ENCODE measurements around the gene PRDX5.
A peak's percentile ranks its signal among the peaks of the same experiment; 100 is the strongest.

Gene PRDX5

DNA sequence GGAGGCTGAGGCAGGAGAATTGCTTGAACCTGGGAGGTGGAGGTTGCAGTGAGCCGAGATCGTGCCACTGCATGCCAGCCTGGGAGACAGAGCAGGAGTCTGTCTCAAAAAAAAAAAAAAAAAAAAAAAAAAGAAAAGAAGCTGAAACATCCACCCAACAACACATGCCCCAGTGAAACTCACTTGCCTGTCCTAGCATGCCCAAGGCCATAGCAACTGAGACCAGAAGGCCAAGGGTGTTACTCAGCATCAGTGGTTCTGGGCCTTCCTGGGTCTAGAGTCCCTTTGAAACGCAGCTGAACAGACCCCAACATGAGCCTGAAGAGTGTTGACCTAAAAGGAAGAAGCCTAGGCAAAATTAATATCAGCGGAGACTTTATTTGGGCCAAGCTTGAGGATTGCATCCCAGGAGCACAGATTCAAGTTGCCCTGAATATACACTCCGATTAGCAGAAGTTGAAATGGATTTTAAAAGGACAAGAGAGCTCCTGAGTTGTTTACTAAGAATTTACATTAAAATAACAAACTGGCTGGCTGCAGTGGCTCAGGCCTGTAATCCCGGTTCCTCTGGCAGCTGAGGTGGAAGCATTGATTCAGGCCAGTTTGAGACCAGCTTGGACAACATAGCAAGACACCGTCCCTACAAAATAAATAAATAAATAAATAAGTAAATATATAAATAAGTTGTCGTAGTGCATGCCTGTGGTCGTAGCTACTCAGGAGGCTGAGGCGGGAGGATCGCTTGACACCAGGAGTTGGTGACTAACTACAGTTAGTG is 7.0 kb downstream of the PRDX5 start:
- DNase-seq (ENCODE audit: low spot score), result no peak

DNA sequence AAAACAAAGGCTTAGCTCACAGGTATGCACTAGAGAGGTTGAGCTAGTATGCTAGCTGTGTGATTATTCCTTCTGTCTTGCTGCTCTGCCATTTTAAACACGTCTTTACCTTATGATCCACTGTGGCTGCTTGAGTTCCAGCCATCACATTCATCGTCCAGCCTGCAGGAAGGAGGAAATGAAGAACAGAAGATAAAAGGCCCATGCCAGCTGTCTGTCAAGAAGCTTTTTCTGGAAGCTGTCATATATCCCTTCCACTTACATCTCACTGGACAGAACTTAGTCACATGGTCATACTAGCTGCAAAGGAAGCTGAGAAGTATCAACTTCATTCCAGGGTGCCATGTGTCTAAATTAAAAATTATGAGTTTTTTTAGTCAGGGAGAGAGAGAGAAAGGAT is 9.5 kb downstream of the PRDX5 start:
- DNase-seq (ENCODE audit: low spot score), result no peak

DNA sequence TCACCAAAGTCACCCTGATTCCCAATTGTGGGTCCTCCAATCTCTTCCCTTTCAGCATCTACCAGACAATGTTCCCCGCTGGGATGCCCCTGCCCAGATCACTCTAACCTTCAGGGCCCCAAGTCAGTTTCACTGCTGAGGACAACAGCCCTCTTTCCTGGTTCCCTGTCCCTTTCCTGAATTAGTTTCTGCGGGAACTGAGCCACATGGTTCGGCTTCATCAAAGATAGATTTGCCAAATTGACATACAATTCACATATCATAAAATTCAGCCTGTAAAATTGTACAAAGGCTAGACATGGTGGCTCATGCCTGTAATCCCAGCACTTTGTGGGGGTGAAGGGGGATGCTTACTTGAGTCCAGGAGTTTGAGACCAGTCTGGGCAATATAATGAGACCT is 10.1 kb downstream of the PRDX5 start:
- DNase-seq (ENCODE audit: low spot score), result no peak

DNA sequence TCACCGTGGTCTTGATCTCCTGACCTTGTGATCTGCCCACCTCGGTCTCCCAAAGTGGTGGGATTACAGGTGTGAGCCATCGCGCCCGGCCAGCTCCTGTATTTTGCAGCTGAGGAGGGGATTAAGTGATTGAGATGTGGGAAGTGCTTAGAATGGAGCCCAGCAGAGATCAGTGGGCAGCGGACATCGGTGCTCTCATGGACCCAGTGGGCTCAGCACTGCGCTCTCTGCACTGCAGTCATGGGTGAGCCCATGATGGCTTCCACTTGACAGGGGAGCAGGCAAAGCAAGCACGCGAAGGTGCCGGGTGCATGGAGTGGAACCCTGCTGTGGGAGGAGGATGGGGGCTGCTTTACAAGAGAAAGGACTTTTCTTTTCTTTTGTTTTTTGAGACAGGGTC is 13.0 kb downstream of the PRDX5 start:
- no peak for DNase-seq (ENCODE audit: low spot score)

DNA sequence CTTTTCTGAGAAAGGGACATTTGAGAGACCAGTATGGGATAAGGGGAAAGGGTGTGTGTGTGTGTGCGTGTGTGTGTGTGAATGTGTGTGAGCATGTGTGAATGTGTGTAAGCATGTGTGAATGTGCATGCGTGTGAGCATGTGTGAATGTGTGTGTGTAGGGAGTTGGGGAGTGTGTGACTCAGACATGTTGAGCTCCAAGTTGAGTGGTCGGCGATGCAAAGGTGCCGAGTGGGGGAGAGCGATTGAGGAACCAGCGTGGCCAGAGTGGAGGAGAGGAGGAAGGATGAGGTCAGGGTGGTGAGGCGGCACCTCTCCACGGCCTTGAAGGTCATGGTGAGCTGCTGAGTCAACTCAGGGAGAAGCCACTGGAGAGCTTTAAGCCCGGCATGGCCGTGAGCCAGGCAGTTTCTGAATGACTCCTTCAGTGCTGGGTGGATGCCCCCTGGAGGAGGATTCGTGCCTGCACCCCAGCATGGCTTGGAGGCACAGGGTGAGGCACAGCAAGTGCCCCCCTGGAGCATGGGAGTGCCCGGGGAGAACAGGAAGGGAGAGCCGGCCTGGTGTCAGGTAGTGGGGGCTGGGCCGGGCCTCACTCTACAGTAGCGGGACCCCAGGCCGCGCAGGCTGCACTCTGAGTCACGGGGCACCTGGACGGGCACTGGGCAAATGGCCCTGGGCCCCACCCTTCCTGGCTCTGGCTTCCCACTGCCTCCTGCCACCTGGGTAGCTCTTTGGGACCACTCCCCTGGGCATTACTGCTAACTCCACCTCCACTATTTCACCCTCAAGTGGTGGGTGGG is 13.8 kb downstream of the PRDX5 start:
- DNase-seq (ENCODE audit: low spot score), result peak; percentile 93

DNA sequence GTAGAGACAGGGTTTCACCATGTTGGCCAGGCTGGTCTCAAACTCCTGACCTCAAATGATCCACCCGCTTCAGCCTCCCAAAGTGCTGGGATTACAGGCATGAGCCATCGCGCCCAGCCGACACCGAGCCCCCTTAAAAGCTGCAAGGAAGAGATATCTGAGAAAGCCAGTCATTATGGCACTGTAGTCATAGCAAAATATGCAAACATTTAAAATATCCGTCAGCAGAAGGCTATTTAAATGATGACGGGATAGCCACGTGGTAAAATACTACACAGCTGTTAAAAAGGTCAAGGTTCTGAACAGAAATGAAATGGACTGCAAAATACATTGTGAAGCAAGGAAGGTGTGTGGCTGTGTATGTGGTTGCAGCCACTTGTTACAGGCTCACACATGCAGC is 15.6 kb downstream of the PRDX5 start:
- no peak for DNase-seq (ENCODE audit: low spot score)

DNA sequence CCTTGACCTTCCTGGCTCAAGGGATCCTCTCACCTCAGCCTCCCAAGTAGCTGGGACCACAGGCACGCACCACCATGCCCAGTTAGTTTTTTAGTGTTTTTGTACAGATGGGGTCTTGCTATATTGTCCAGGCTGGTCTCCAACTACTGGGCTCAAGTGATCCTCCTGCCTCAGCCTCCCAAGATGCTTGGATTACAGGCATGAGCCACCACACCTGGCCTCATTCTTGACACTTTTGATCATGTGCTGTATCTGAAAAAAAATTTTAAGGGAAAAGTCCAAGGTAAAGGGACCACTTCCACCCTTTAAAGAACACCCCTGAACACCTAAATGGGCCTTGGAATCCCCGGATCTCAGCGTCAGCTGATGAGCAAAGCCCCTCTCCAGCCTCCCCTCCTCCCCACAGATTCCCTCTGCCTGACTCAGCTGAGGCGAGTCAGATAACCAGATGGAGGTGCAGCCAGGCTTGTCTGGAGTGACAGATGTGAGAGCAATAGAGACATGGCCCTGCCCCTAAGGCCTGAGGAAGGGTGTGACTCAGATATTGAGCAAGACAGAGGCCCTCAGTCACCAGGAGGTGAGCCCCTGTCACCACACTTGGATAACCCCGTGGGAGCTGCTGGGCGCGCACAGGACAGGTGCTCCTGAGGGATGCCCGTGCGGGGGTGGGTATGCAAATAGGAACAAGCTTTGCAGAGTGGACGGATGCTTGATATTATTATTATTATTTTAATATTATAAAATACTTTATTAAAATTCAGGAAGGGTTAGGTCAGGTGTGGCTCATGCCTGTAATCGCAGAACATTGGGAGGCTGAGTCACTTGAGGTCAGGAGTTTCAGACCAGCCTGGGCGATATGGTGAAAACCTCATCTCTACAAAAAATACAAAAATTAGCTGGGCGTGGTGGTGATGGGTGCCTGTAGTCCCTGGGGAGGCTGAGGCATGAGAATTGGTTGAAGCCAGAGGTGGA is 17.1 kb downstream of the PRDX5 start:
- peak; percentile 96 for DNase-seq (ENCODE audit: low spot score)

DNA sequence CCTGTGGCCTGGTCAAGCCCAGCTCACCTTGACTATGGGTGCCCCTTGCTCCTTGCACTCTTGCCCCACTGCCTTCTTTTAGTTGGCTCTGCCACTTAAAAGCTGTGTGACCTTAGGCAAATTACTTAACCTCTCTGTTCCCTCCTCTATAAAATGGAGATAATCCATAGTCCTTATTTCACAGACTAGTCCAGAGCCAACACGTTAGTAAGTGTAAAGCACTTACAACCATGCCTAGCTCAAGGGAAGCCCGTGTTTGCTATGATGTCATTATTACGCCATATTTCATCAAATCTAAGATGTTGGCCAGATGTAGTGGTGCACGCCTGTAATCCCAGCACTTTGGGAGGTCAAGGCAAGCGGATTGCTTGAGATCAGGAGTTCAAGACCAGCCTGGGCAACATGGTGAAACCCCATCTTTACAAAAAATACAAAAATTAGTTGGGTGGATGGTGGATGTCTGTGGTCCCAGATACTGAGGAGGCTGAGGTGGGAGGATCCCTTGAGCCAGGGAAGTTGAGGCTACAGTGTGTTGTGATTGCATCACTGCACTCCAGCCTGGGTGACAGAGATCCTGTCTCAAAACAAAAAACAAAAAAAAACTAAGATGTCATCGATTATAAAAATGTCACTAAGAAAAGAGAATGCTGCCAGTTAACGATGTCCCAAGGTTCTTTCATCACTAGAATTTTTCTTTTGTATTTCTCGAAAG is 19.8 kb downstream of the PRDX5 start:
- no peak for DNase-seq (ENCODE audit: low spot score)

DNA sequence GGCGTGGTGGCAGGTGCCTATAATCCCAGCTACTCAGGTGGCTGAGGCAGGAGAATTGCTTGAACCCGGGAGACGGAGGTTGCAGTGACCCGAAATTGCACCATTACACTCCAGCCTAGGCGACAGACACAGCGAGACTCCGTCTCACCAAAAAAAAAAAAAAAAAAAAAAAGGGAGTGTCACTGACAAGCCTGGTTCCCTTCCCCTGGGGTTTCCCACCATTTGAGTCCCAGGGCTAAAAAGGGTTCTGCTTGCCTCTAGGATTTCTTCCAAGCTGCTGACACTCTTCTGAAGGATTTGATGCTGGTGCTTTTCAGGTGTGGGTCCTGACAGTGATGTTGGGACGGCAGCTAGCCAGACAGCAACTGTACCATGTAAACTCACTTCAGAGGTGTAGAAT is 20.8 kb downstream of the PRDX5 start:
- DNase-seq (ENCODE audit: low spot score), result no peak

DNA sequence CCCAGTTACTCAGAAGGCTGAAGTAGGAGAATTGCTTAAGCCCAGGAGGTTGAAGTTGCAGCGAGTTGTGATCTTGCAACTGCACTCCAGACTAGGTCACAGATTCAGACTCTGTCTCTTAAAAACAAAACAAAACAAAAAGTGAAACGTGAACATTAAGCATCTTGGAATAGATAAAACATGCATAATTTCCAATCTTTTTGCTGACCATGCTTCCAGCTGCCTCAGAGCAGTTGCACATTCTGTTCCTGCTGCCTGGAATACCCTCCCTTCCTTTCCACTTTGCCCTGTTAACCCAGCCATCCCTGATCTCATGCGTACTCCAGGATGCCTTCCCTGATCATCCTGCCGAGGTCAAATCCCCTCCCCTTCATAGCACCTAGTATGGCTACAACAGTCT is 21.4 kb downstream of the PRDX5 start:
- DNase-seq (ENCODE audit: low spot score), result no peak

DNA sequence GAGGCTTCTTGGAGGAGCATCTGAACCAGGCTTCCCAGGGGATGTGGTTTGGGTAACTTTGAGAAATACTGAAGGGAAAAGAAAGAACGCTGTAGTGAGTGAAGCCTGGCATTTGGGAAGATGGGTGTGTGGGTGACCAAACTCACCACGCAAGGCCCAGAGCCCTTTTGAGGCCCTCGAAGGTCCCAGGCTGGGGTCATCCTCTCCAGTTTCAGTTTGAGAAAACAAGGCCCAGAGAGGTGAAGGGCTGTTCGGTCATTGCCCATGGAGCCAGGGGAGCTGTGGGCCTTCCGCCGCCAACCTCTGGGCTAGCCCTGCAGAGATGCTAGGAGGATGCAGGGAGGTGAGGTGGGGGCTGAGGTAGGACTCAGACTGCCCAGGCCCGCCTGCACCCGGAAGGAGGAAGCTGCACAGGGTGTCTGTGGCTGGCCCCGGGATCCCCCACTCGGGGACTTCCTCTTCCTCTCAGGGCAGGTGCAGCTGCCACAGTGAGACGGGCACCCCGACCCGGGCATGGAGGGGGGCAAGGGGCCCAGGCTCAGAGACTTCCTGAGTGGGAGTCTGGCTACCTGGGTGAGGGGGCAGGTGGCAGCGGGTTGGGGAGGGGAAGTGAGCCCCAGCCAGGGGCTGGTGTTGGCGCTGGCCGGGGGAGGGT is 22.0 kb downstream of the PRDX5 start, which contains the start of gene CCDC88B:
CCDC88B (plus strand) TSS at position 451 of the 655 bp plus-strand sequence; CDS start at position 514, 63 bp downstream.
- DNase-seq (ENCODE audit: low spot score), result no peak

DNA sequence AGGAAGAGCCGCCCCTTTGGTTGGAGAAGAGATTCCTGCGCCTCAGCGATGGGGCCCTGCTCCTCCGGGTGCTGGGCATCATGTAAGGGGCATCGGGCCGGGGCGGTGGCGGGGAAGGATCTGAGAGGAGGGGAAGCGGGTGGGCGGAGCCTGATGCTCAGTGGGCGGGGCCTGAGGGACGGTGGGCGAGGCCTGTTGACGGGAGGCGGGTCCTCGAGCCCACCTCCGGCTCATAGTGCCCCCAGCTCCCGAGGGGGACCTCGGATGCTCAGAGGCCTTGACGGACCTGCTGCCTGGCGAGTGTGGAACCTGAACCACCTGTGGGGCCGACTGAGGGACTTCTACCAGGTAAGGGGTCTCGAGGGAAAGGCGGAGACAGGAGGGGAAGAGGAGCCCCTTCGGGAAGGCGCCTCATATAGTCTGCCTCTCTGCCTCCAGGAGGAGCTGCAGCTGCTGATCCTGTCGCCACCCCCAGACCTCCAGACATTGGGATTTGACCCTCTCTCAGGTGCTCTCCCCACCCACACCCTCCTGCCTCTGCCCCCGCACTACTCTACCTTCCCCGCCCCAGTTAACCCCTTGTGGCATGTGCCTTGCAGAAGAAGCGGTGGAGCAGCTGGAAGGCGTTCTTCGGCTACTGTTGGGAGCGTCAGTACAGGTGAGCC is 22.9 kb downstream of the PRDX5 start:
- no peak for DNase-seq (ENCODE audit: low spot score)

DNA sequence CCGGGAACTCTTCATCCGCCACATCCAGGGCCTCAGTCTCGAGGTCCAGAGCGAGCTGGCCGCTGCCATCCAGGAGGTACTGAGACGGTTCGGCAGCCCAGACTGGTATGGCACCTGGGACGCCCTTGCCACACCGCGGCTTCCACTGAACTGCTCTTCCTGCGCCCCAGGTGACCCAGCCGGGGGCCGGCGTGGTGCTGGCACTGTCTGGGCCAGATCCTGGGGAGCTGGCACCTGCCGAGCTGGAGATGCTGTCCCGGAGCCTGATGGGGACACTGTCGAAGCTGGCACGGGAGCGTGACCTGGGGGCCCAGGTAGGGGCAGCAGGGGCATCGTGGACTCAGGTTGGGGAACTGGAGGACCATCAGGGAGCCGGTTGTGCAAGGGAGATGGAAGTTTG is 23.5 kb downstream of the PRDX5 start:
- no peak for DNase-seq (ENCODE audit: low spot score)

DNA sequence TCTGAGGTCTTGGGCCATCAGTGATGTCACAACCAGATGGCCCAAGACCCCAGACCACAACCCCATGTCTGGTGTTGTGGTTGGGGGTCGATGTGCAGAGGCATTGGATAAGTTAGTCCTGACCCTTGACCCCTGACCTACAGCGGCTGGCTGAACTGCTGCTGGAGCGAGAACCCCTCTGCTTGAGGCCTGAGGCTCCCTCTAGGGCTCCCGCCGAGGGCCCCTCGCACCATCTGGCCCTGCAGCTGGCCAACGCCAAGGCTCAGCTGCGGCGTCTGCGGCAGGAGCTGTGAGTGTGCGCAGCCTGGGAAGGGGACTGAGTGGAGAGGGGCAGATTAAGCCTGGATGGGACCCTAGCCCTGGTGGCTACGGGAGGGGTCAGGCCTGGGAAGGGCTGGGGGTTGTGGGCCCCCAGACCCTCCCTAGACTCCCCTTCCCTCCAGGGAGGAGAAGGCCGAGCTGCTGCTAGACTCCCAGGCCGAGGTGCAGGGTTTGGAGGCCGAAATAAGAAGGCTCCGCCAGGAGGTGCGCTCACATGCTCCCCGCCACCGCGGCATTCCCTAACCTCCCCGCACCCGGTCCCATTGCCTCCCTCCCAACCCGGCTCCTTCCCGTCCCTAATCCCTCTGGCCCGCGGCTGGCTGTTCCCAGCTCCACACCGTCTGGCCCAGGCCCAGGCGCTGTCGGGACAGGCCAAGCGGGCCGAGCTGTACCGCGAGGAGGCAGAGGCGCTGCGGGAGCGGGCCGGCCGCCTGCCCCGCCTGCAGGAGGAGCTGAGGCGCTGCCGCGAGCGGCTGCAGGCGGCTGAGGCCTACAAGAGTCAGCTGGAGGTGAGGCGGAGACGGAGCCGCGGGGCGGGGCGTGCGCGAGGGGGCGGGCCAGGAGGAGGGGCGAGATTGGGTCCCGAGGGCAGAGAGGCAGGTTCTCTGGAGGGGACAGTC is 24.2 kb downstream of the PRDX5 start:
- peak; percentile 97 for DNase-seq (ENCODE audit: low spot score)

DNA sequence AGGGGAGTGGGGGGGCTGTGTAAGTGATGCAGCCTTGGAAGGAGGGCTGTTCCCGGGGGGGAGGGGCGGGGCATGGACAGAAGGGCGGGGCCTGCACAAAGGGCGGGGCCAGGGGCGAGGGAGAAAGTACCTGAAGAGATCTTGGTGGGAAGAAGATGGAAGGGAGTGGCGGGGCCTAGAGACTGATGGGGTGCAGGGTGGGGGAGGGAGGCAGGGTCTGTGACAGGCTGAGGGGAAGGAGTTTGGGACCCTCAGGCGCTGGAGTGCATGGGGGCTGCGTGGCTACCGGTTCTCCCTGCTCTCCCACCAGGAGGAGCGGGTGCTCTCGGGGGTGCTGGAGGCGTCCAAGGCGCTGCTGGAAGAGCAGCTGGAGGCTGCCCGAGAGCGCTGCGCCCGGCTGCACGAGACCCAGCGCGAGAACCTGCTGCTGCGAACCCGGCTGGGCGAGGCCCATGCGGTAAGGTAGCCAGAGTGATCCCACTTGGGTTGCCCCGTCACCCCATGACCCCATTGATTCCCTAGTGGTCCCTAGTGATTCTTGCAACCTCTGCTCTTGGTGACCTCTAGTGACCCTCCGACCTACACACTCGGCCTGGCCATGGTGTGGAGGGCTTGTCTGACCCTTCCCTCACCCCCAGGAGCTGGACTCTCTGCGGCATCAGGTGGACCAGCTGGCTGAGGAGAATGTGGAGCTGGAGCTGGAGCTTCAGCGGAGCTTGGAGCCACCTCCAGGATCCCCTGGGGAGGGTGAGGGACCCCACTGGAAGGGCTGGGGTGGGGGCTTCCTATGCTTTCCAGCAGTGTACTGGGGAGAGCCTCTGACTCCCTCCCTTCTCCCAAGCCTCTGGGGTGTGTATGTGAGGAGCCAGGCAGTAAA is 25.2 kb downstream of the PRDX5 start:
- DNase-seq (ENCODE audit: low spot score), result no peak

DNA sequence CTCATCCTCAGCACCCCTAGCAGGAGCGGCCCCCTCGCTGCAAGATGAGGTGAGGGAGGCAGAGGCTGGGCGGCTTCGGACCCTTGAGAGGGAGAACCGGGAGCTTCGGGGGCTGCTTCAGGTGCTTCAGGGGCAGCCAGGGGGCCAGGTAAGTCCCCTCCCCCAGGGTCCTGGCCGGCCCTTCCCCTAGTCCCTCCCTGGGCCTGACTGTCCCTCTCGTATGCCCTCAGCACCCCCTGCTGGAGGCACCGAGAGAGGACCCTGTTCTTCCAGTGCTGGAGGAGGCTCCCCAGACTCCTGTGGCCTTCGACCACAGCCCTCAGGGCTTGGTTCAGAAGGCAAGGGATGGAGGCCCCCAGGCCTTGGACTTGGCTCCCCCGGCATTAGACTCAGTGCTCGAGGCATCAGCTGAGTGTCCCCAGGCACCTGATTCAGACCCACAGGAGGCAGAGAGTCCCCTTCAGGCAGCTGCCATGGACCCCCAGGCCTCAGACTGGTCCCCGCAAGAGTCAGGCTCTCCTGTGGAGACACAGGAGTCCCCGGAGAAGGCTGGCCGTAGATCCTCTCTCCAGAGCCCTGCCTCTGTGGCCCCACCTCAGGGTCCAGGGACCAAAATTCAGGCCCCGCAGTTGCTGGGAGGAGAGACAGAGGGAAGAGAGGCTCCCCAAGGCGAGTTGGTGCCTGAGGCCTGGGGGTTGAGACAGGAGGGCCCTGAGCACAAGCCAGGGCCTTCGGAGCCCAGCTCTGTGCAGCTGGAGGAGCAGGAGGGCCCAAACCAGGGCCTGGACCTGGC is 26.0 kb downstream of the PRDX5 start:
- DNase-seq (ENCODE audit: low spot score), result peak; percentile 42

DNA sequence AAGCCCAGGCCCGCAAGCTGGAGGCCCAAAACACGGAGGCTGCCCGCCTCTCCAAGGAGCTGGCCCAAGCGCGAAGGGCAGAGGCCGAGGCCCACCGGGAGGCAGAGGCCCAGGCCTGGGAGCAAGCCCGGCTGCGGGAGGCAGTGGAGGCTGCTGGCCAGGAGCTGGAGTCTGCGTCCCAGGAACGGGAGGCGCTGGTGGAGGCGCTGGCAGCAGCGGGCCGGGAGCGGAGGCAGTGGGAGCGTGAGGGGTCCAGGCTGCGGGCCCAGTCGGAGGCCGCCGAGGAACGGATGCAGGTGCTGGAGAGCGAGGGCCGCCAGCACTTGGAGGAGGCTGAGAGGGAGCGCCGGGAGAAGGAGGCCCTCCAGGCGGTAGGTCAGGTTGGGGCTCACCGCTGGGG is 26.9 kb downstream of the PRDX5 start:
- DNase-seq (ENCODE audit: low spot score), result no peak
